Kidney (tissue), 14 donors: ENCODE measurements around the gene WNK2. TPM values are rescaled to one million over a fixed set of nuclear protein-coding genes. Genes with fewer than 3 reads are reported as not detected.

Experiments used
- DNase-seq, 5 donors: peaks; one replicate each; pipeline ENCODE4 v3.0.0-alpha.2; 2013 to 2020
- FAIRE-seq: peaks from 2 replicates; lab custom pipeline; 2012; peaks lifted over from hg19 to GRCh38; lab: Jason Lieb, UNC
- H3K27ac ChIP-seq, 2 donors: one replicate each; pipeline ENCODE4 v1.7.0; 2013; ENCODE audit warnings: low read depth in 2 of 2, low read length in 2 of 2, inconsistent platforms in 1 of 2
- H3K27me3 ChIP-seq: one replicate; pipeline ENCODE4 v1.7.1; 2013; ENCODE audit warnings: low read length, inconsistent platforms; ENCODE audit not compliant: control insufficient read depth, insufficient read depth
- H3K36me3 ChIP-seq, 3 donors: one replicate each; pipeline versions ENCODE4 v1.7.0 to v1.7.1; 2013; ENCODE audit warnings: low read length in 3 of 3, control low read depth in 1 of 3, inconsistent platforms in 1 of 3; ENCODE audit not compliant: insufficient read depth in 3 of 3, control insufficient read depth in 2 of 3
- H3K4me1 ChIP-seq, 3 donors: one replicate each; pipeline versions ENCODE4 v1.7.0 to v1.7.1; 2013; ENCODE audit warnings: low read length in 3 of 3, inconsistent platforms in 1 of 3, low read depth in 1 of 3; ENCODE audit not compliant: control insufficient read depth in 2 of 3, insufficient read depth in 2 of 3
- H3K4me3 ChIP-seq, 3 donors: one replicate each; pipeline versions ENCODE4 v1.7.0 to v1.8.1; 2013; ENCODE audit warnings: low read length in 3 of 3, control low read depth in 1 of 3, inconsistent platforms in 1 of 3
- H3K9ac ChIP-seq, 3 donors: one replicate each; pipeline versions ENCODE4 v1.7.0 to v1.7.1; 2013; ENCODE audit warnings: low read length in 3 of 3, control low read depth in 1 of 3, inconsistent platforms in 1 of 3
- H3K9me3 ChIP-seq, 3 donors: one replicate each; pipeline versions ENCODE4 v1.7.0 to v1.7.1; 2013; ENCODE audit warnings: low read length in 3 of 3, control low read depth in 1 of 3, inconsistent platforms in 1 of 3; ENCODE audit not compliant: control insufficient read depth in 2 of 3, insufficient read depth in 1 of 3
- CTCF ChIP-seq: IDR thresholded peaks from 3 replicates; pipeline ENCODE4 v1.5.1; 2012; ENCODE audit warnings: mild to moderate bottlenecking, moderate library complexity, borderline replicate concordance; ENCODE audit not compliant: insufficient read depth; ENCODE audit errors: extremely low read depth
- intact Hi-C: fragments of 100-400 bp; cut with DNase I; formaldehyde crosslinking; loops from one replicate; pipeline ENCODE4 v1.11.1; 2022
- polyA plus RNA-seq: library from polyadenylated mRNA; stranded (reverse); fragments of 350-450 nt; fragmentation: Illumina TruSeq; extraction: RNeasy Lipid Tissue Mini Kit (QIAGEN cat#74804); gene quantifications from one replicate; pipeline ENCODE4 v1.2.3, GENCODE V29; 2014; ENCODE audit warnings: low read depth, low replicate concordance; ENCODE audit not compliant: insufficient read depth
- total RNA-seq: library from RNA; stranded (reverse); fragmentation: NEBNext Ultra II Directional; extraction: Animal tissue kit (Norgen Biotek cat#: 25700); gene quantifications from one replicate; pipeline ENCODE4 v1.2.1, GENCODE V29; 2021
- donor health status: control.
- donor health status: control.
- donor health status: control.
- donor health status: control.
- donor health status: control.
- donor health status: DM: yes; HTN: yes; CAD: no.
- donor health status: Normal renal cell carcinoma (clear cell type).

WNK2 gene
- total and polyA plus RNA-seq, 2 donors from 2014 or later, result 1.5 to 4.8 TPM

GRCh38 chr9:93300585-93301081, 116.7 kb downstream of the WNK2 start:
- FAIRE-seq (no peak), DNase-seq (peak in 2 of 5 donors; percentile 40 to 65)

GRCh38 chr9:93301291-93301811, 117.4 kb downstream of the WNK2 start:
- DNase-seq (peak in 2 of 5 donors; percentile 33 to 57), FAIRE-seq (no peak)
- TF ChIP-seq CTCF, result no peak
- no peak overlapping the region for H3K9ac ChIP-seq
- no peaks in the 10 kb centered on the region for H3K27me3 ChIP-seq
- H3K4me3 ChIP-seq, result no peak overlapping the region
- intact Hi-C loops, result loop anchor here (10.0 kb wide), 1 partner anchor 127 kb away; no protein-coding TSS in a partner anchor
- no peak overlapping the region for H3K27ac ChIP-seq
- H3K4me1 ChIP-seq, result no peaks in the 10 kb centered on the region
- no peaks in the 10 kb centered on the region for H3K36me3 ChIP-seq
- H3K9me3 ChIP-seq, result no peaks in the 10 kb centered on the region

More at GRCh38 chr9:93300585-93301081, 116.7 kb downstream of the WNK2 start:
- no peak overlapping the region for H3K9ac ChIP-seq
- intact Hi-C loops, result loop anchor here (10.0 kb wide), 1 partner anchor 126 kb away; no protein-coding TSS in a partner anchor
- H3K4me3 ChIP-seq, result no peak overlapping the region
- H3K27me3 ChIP-seq, result no peaks in the 10 kb centered on the region
- no peak for TF ChIP-seq CTCF
- H3K36me3 ChIP-seq, result no peaks in the 10 kb centered on the region
- H3K4me1 ChIP-seq, result no peaks in the 10 kb centered on the region
- H3K9me3 ChIP-seq, result no peaks in the 10 kb centered on the region
- no peak overlapping the region for H3K27ac ChIP-seq

- Histone ChIP-seq H3K9ac (no peak overlapping the region), H3K4me3 (no peak overlapping the region)
Measured at GRCh38 chr9:93301911-93302541, 118.1 kb downstream of the WNK2 start.

More at GRCh38 chr9:93301911-93302541, 118.1 kb downstream of the WNK2 start:
- FAIRE-seq, result no peak
- H3K4me1 ChIP-seq, result no peaks in the 10 kb centered on the region
- H3K27me3 ChIP-seq, result no peaks in the 10 kb centered on the region
- intact Hi-C loops, result loop anchor here (10.0 kb wide), 1 partner anchor 127 kb away; no protein-coding TSS in a partner anchor
- no peaks in the 10 kb centered on the region for H3K36me3 ChIP-seq
- DNase-seq, result peak in 2 of 5 donors; percentile 29 to 57
- no peak for TF ChIP-seq CTCF
- no peak overlapping the region for H3K27ac ChIP-seq
- H3K9me3 ChIP-seq, result no peaks in the 10 kb centered on the region
